Skeletal muscle satellite cell (primary cell): ENCODE data around the gene UBL4A.
"Not testable (repeated sequence)": the region's sequence is repeated elsewhere in the genome, so short reads cannot be mapped to it uniquely, and the experiment has no call there.

Experiments used
- H3K27me3 ChIP-seq: 2 replicates; pipeline ENCODE4 v1.7.0; 2013; ENCODE audit warnings: low read length; ENCODE audit not compliant: control insufficient read depth, insufficient read depth
- H3K36me3 ChIP-seq: 2 replicates; pipeline ENCODE4 v1.7.0; 2013; ENCODE audit warnings: mild to moderate bottlenecking, control low read depth, low read length; ENCODE audit not compliant: insufficient read depth
- H3K4me1 ChIP-seq: 2 replicates; pipeline ENCODE4 v1.7.0; 2013; ENCODE audit warnings: low read length; ENCODE audit not compliant: control insufficient read depth, insufficient read depth
- H3K4me2 ChIP-seq: 2 replicates; pipeline ENCODE4 v1.7.0; 2013; ENCODE audit warnings: mild to moderate bottlenecking, low read length
- H3K4me3 ChIP-seq: 2 replicates; pipeline ENCODE4 v1.7.0; 2013; ENCODE audit warnings: low read length
- H3K9ac ChIP-seq: 2 replicates; pipeline ENCODE4 v1.7.0; 2013; ENCODE audit warnings: mild to moderate bottlenecking, low read depth, low read length, moderate library complexity
- H3K9me3 ChIP-seq: replicated peaks from 2 replicates; pipeline ENCODE4 v1.7.0; 2013; ENCODE audit warnings: mild to moderate bottlenecking, control low read depth, low read length

Gene UBL4A

DNA sequence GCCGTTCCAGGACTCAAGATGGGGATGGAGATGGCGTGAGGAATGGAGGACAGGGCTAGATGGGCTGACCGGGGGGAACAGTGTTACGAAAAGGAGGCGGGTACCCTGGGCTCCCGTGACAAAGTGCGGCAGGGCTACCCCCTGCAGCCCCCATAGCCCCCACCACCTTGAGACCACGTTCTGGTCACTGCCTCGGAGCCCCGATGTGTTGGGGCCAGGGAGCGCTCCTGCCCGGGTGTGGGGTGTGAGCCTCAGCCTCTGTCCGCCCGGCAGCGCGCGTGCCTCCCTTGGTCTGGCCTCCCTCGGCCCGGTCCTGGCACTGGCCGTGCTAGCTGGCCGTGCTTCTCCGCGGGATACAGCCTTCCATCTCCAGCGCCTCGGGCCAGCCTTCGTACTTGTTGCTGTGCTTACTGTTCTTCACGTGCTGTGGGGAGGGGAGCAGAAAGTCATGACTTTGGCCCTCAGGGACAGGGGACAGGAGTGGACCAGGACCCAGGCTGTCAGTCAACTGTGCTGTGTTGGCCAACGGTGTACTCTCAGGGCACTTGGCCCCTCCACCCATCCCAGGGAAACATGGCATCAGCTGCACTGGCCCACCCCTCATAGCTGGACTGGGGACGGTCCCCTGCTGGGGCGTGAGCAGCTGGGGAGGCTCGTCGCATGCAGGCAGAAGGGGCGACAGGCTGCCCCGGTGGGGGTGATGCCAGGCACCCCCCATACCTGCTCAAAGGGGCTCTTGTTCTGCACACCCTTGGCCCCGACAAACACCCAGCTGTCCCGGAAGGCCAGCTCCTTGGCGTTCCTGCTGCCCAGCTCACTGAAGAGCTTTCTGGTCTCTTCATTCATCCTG, 20.3 kb upstream of the UBL4A start:
- no peak overlapping the region for H3K4me2 ChIP-seq
- H3K4me1 ChIP-seq: peaks cover 11% of the 10 kb centered on the region
- H3K27me3 ChIP-seq: no peaks in the 10 kb centered on the region
- no peak overlapping the region for H3K9ac ChIP-seq
- no peak overlapping the region for H3K4me3 ChIP-seq
- H3K9me3 ChIP-seq: peaks cover 5% of the 10 kb centered on the region
- H3K36me3 ChIP-seq: peaks cover 3% of the 10 kb centered on the region

- Histone ChIP-seq H3K9me3 (peaks cover 5% of the 10 kb centered on the region), H3K4me3 (no peak overlapping the region), H3K4me1 (peaks cover 11% of the 10 kb centered on the region), H3K4me2 (no peak overlapping the region), H3K36me3 (peaks cover 3% of the 10 kb centered on the region), H3K9ac (no peak overlapping the region), H3K27me3 (no peaks in the 10 kb centered on the region)
Observed at GRCh38 chrX:154505734-154506133, 19.3 kb upstream of the UBL4A start.

- H3K4me1 ChIP-seq: peaks cover 11% of the 10 kb centered on the region
- peaks cover 3% of the 10 kb centered on the region for H3K36me3 ChIP-seq
- H3K4me2 ChIP-seq: no peak overlapping the region
- no peaks in the 10 kb centered on the region for H3K27me3 ChIP-seq
- no peak overlapping the region for H3K9ac ChIP-seq
- no peak overlapping the region for H3K4me3 ChIP-seq
- no peaks in the 10 kb centered on the region for H3K9me3 ChIP-seq
Observed at GRCh38 chrX:154502989-154503388, 16.6 kb upstream of the UBL4A start.

- H3K4me3 ChIP-seq: no peak overlapping the region
- peaks cover 11% of the 10 kb centered on the region for H3K4me1 ChIP-seq
- no peaks in the 10 kb centered on the region for H3K27me3 ChIP-seq
- no peaks in the 10 kb centered on the region for H3K9me3 ChIP-seq
- peaks cover 3% of the 10 kb centered on the region for H3K36me3 ChIP-seq
- H3K4me2 ChIP-seq: no peak overlapping the region
- H3K9ac ChIP-seq: no peak overlapping the region
Observed at GRCh38 chrX:154502098-154502497, 15.7 kb upstream of the UBL4A start.

DNA sequence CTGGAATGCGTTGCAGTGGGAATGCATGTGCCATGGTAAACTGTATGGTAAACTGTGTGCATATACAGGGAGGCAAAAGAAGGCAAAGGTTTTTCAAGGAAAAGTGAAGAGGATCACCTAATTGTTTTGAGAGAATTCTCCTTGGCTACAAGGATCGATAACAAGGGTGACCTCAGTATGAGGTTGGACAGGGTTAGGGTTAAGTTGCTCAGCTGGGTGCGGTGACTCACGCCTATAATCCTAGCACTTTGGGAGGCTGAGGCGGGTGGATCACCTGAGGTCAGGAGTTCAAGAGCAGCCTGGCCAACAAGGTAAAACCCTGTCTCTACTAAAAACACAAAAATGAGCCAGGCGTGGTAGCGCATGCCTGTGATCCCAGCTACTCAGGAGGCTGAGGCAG, 15.0 kb upstream of the UBL4A start:
- H3K36me3 ChIP-seq, H3K9ac ChIP-seq, H3K9me3 ChIP-seq, H3K4me2 ChIP-seq, H3K27me3 ChIP-seq, H3K4me3 ChIP-seq: not testable (repeated sequence)
- peaks cover 11% of the 10 kb centered on the region for H3K4me1 ChIP-seq

DNA sequence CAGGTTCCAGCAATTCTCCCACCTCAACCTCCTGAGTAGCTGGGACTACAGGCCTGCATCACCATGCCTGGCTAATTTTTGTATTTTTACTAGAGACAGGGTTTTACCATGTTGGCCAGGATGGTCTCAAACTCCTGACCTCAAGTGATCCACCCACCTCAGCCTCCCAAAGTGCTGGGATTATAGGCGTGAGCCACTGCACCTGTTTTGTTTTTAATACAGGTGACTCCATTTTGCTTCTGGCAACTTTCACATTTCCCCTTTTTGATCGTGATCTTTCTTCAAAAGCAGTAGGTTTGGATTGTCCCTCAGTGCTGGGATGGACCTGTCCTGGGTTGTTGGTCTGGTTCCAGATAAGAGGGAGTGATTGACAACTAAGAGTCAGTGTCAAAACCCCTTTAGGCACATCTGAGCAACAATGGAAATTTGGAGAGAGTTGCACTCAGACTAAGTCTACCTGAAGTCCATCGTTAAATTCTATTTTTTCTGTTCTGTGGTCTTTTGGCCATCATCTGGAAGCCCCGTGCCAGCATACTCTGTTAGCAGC, 10.2 kb upstream of the UBL4A start:
- H3K4me1 ChIP-seq, H3K4me3 ChIP-seq, H3K36me3 ChIP-seq, H3K27me3 ChIP-seq, H3K9ac ChIP-seq, H3K4me2 ChIP-seq, H3K9me3 ChIP-seq: not testable (repeated sequence)

DNA sequence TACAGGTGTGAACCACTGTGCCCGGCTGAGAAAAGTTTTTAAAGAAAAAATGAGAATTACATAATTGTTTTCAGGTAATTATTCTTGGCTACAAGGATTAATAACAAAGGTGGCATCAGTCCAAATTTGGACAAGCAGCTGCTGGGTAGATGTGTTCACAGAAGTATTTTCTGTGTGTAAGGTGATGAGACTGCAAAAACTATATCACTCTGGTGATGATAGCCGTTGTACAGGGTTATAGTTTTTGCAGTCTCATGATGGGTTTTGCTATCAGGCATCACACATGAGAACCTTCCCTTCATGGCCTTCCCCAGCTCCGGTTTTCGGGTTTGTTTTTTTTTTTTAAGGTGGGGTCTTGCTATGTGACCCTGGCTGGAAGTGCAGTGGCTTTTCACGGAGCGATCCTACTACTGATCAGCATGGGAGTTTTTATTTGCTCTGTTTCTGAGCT, 9.1 kb upstream of the UBL4A start:
- no peak overlapping the region for H3K4me2 ChIP-seq
- no peaks in the 10 kb centered on the region for H3K27me3 ChIP-seq
- no peaks in the 10 kb centered on the region for H3K36me3 ChIP-seq
- no peak overlapping the region for H3K9ac ChIP-seq
- no peak overlapping the region for H3K4me3 ChIP-seq
- no peaks in the 10 kb centered on the region for H3K9me3 ChIP-seq
- no peaks in the 10 kb centered on the region for H3K4me1 ChIP-seq

DNA sequence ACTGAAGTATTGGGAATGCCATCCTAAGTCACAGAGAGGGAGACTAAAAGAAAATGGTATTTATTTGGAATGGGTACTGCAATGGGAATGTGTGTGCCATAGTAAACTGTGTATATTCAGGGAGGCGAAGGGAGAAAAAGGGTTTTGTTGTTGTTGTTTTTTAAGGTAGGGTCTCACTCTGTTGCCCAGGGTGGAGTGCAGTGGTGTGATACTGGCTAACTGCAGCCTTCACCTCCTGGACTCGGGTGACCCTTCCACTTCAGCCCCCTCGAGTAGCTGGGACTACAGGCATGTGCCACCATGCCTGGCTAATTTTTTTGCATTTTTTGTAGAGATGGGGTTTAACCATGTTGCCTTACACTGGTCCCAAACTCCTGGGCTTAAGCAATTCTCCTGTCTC, 8.3 kb upstream of the UBL4A start:
- H3K4me2 ChIP-seq: no peak overlapping the region
- H3K36me3 ChIP-seq: no peaks in the 10 kb centered on the region
- no peak overlapping the region for H3K4me3 ChIP-seq
- no peaks in the 10 kb centered on the region for H3K4me1 ChIP-seq
- H3K27me3 ChIP-seq: no peaks in the 10 kb centered on the region
- no peak overlapping the region for H3K9ac ChIP-seq
- H3K9me3 ChIP-seq: no peaks in the 10 kb centered on the region

- peaks cover 14% of the 10 kb centered on the region for H3K4me1 ChIP-seq
- peak within 1 kb of the TSS; percentile 84 for H3K9ac ChIP-seq
- peak within 1 kb of the TSS; percentile 70 for H3K4me3 ChIP-seq
- H3K4me2 ChIP-seq: peak within 1 kb of the TSS; percentile 86
- no peaks in the 10 kb centered on the region for H3K27me3 ChIP-seq
- H3K36me3 ChIP-seq: peaks cover 14% of the 10 kb centered on the region
- no peaks in the 10 kb centered on the region for H3K9me3 ChIP-seq
Observed at GRCh38 chrX:154490414-154491083, 4.1 kb upstream of the UBL4A start, which contains the start of gene SLC10A3. Gene SLC10A3, minus strand, starts transcription at chrX:154490629. Its CDS starts 1,689 bp downstream, at chrX:154488940.

GRCh38 chrX:154490021-154490413, 3.6 kb upstream of the UBL4A start:
- no peaks in the 10 kb centered on the region for H3K27me3 ChIP-seq
- H3K9ac ChIP-seq: peak overlapping the region; percentile 84
- no peaks in the 10 kb centered on the region for H3K9me3 ChIP-seq
- peak overlapping the region; percentile 70 for H3K4me3 ChIP-seq
- peak overlapping the region; percentile 86 for H3K4me2 ChIP-seq
- H3K36me3 ChIP-seq: peaks cover 19% of the 10 kb centered on the region
- H3K4me1 ChIP-seq: peaks cover 19% of the 10 kb centered on the region

GRCh38 chrX:154489182-154489581, 2.8 kb upstream of the UBL4A start:
- no peaks in the 10 kb centered on the region for H3K27me3 ChIP-seq
- peaks cover 23% of the 10 kb centered on the region for H3K36me3 ChIP-seq
- H3K4me1 ChIP-seq: peaks cover 27% of the 10 kb centered on the region
- H3K4me2 ChIP-seq: peak overlapping the region; percentile 86
- H3K9me3 ChIP-seq: no peaks in the 10 kb centered on the region
- H3K9ac ChIP-seq: peak overlapping the region; percentile 84
- H3K4me3 ChIP-seq: peak overlapping the region; percentile 70
